Activated CD4-positive, alpha-beta memory T cell treated with anti-CD3 and anti-CD28 coated beads for 36 hours (primary cell): ENCODE measurements around the gene SERPINA3. TPM values are rescaled to one million over a fixed set of nuclear protein-coding genes. Genes with fewer than 3 reads are reported as not detected.
"Not testable (repeated sequence)": the region's sequence is repeated elsewhere in the genome, so short reads cannot be mapped to it uniquely, and the experiment has no call there.

Experiments used
- CTCF ChIA-PET: fragments of 350-600 bp; sonication (Branson Sonifier 250); formaldehyde crosslinking; loops from one replicate; lab custom pipeline; 2021; ENCODE audit warnings: antibody characterized with exemption, inconsistent platforms; lab: Charles Lee
- POLR2A ChIA-PET: fragments of 350-600 bp; sonication (Branson Sonifier 250); formaldehyde crosslinking; loops from one replicate; lab custom pipeline; 2021; ENCODE audit warnings: antibody characterized with exemption; lab: Charles Lee
- DNase-seq: peaks from one replicate; pipeline ENCODE4 v3.0.0-alpha.2; 2020
- H3K27ac Mint-ChIP-seq: one replicate; pipeline ENCODE4 v1.8.0; 2021; ENCODE audit warnings: mixed read lengths
- H3K27me3 Mint-ChIP-seq: one replicate; pipeline ENCODE4 v1.8.0; 2021; ENCODE audit warnings: mixed read lengths
- H3K36me3 Mint-ChIP-seq: one replicate; pipeline ENCODE4 v1.8.0; 2021; ENCODE audit warnings: mixed read lengths
- H3K4me1 Mint-ChIP-seq: one replicate; pipeline ENCODE4 v1.8.0; 2021; ENCODE audit warnings: low read depth, mixed read lengths
- H3K4me3 Mint-ChIP-seq: one replicate; pipeline ENCODE4 v1.8.0; 2021; ENCODE audit warnings: mild to moderate bottlenecking, mixed read lengths
- H3K9me3 Mint-ChIP-seq: one replicate; pipeline ENCODE4 v1.8.0; 2021; ENCODE audit warnings: mixed read lengths
- intact Hi-C: fragments of 100-400 bp; cut with micrococcal nuclease; formaldehyde crosslinking; loops from one replicate; pipeline ENCODE4 v1.15.1; 2023
- total RNA-seq, 2 experiments: library from RNA; stranded (reverse); gene quantifications; one replicate each; pipeline ENCODE4 v1.2.3, GENCODE V29; 2021

Gene SERPINA3
- total RNA-seq, 2 experiments from 2014 or later: not detected

GRCh38 chr14:94631050-94631449 is 18.9 kb downstream of the SERPINA3 start:
- Mint-ChIP-seq H3K36me3 (no peaks in the 10 kb centered on the region), H3K4me1 (no peaks in the 10 kb centered on the region), H3K27me3 (peaks cover 9% of the 10 kb centered on the region), H3K9me3 (no peaks in the 10 kb centered on the region), H3K27ac (no peak overlapping the region), H3K4me3 (no peak overlapping the region)
- no peak for DNase-seq
- POLR2A ChIA-PET: no interaction called here
- CTCF ChIA-PET: no interaction called here
- intact Hi-C loops: no loop called here

GRCh38 chr14:94631536-94632304 is 19.5 kb downstream of the SERPINA3 start:
- Mint-ChIP-seq H3K4me1 (no peaks in the 10 kb centered on the region), H3K27me3 (peaks cover 9% of the 10 kb centered on the region), H3K9me3 (no peaks in the 10 kb centered on the region), H3K4me3 (no peak overlapping the region), H3K27ac (no peak overlapping the region), H3K36me3 (no peaks in the 10 kb centered on the region)
- intact Hi-C loops: no loop called here
- POLR2A ChIA-PET: no interaction called here
- DNase-seq: no peak
- CTCF ChIA-PET: no interaction called here

- no peak for DNase-seq
- H3K36me3 Mint-ChIP-seq: no peaks in the 10 kb centered on the region
- no peak overlapping the region for H3K4me3 Mint-ChIP-seq
- H3K4me1 Mint-ChIP-seq: no peaks in the 10 kb centered on the region
- no peak overlapping the region for H3K27ac Mint-ChIP-seq
- peaks cover 6% of the 10 kb centered on the region for H3K27me3 Mint-ChIP-seq
- H3K9me3 Mint-ChIP-seq: no peaks in the 10 kb centered on the region
- ChIA-PET POLR2A (no interaction called here), CTCF (no interaction called here)
- intact Hi-C loops: no loop called here
Measured at GRCh38 chr14:94632305-94632590, 20.1 kb downstream of the SERPINA3 start.

GRCh38 chr14:94633121-94633520 is 20.9 kb downstream of the SERPINA3 start:
- DNase-seq: no peak
- intact Hi-C loops: no loop called here
- no peak overlapping the region for H3K4me3 Mint-ChIP-seq
- H3K27me3 Mint-ChIP-seq: peaks cover 4% of the 10 kb centered on the region
- ChIA-PET CTCF (no interaction called here), POLR2A (no interaction called here)
- H3K36me3 Mint-ChIP-seq: no peaks in the 10 kb centered on the region
- no peak overlapping the region for H3K27ac Mint-ChIP-seq
- H3K9me3 Mint-ChIP-seq: no peaks in the 10 kb centered on the region
- no peaks in the 10 kb centered on the region for H3K4me1 Mint-ChIP-seq

DNA sequence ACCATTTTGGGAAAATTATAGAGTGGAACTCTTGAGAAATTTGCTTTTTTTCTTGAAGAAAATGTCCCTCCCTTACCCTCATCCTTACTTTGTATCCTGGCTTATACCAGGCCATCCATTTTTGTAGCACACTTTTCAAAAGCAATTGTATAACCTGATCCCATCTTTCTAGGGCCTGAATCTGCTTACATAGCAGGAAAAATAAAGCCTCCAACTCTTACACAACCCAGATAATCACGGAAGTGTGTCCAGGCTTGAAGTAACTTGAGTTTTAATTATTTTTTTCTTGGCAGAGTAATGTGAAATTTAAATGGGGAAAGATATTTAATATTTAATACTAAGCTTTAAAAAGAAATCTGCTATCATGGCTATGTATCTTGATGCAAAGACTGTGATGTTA is 23.0 kb downstream of the SERPINA3 start:
- Mint-ChIP-seq H3K4me1 (no peaks in the 10 kb centered on the region), H3K36me3 (no peaks in the 10 kb centered on the region), H3K4me3 (no peak overlapping the region), H3K9me3 (no peaks in the 10 kb centered on the region), H3K27ac (no peak overlapping the region), H3K27me3 (peaks cover 4% of the 10 kb centered on the region)
- intact Hi-C loops: no loop called here
- no peak for DNase-seq
- ChIA-PET CTCF (no interaction called here), POLR2A (no interaction called here)

GRCh38 chr14:94636744-94637412 is 24.7 kb downstream of the SERPINA3 start:
- H3K4me1 Mint-ChIP-seq: no peaks in the 10 kb centered on the region
- intact Hi-C loops: no loop called here
- DNase-seq: no peak
- CTCF ChIA-PET: no interaction called here
- H3K27me3 Mint-ChIP-seq: peaks cover 4% of the 10 kb centered on the region
- POLR2A ChIA-PET: no interaction called here
- no peaks in the 10 kb centered on the region for H3K9me3 Mint-ChIP-seq
- H3K4me3 Mint-ChIP-seq: no peak overlapping the region
- no peaks in the 10 kb centered on the region for H3K36me3 Mint-ChIP-seq
- H3K27ac Mint-ChIP-seq: no peak overlapping the region

DNA sequence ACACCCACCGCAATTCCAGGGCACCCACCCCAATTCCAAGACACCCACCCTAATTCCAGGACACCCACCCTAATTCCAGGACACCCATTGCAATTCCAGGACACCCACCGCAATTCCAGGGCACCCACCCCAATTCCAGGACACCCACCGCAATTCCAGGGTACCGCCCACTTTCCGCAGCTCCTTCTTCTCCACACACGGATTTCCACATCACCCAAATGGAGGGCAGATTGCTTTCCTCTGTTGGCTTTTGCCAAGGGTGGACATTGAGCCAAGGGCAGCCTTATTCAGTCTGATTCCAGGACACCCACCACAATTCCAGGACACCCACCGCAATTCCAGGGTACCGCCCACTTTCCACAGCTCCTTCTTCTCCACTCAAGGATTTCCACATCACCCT is 25.6 kb downstream of the SERPINA3 start:
- POLR2A ChIA-PET: interaction anchor here (0.6 kb wide), 1 partner anchor 1225 kb away, joined by 4 read pairs; no protein-coding TSS in a partner anchor
- H3K4me3 Mint-ChIP-seq, H3K36me3 Mint-ChIP-seq, H3K27me3 Mint-ChIP-seq, H3K27ac Mint-ChIP-seq, intact Hi-C loops, CTCF ChIA-PET, H3K9me3 Mint-ChIP-seq, DNase-seq, H3K4me1 Mint-ChIP-seq: not testable (repeated sequence)

DNA sequence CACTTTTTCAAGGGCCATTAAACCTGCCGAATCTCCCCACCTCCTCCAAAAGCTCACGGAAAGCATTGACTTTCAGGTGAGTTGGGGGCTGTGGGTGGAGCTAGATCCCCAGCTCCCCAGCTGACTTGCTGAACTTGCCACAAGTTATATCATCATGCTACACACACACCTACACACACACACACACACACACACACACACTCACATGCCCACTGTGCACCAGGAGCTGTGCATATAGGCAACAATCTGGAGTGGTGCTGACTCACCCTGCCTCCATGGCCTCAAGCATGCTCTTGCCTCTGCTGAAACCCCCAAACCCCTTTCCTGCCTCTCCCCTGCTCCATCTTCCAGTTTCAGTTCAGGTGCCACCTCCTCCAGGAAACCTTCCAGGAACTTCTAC is 26.1 kb downstream of the SERPINA3 start:
- intact Hi-C loops: no loop called here
- no peaks in the 10 kb centered on the region for H3K9me3 Mint-ChIP-seq
- ChIA-PET POLR2A (interaction anchor here (0.6 kb wide), 1 partner anchor 1225 kb away, joined by 4 read pairs; no protein-coding TSS in a partner anchor), CTCF (no interaction called here)
- H3K4me1 Mint-ChIP-seq: no peaks in the 10 kb centered on the region
- no peak overlapping the region for H3K4me3 Mint-ChIP-seq
- peaks cover 4% of the 10 kb centered on the region for H3K27me3 Mint-ChIP-seq
- no peak for DNase-seq
- H3K27ac Mint-ChIP-seq: no peak overlapping the region
- no peaks in the 10 kb centered on the region for H3K36me3 Mint-ChIP-seq

DNA sequence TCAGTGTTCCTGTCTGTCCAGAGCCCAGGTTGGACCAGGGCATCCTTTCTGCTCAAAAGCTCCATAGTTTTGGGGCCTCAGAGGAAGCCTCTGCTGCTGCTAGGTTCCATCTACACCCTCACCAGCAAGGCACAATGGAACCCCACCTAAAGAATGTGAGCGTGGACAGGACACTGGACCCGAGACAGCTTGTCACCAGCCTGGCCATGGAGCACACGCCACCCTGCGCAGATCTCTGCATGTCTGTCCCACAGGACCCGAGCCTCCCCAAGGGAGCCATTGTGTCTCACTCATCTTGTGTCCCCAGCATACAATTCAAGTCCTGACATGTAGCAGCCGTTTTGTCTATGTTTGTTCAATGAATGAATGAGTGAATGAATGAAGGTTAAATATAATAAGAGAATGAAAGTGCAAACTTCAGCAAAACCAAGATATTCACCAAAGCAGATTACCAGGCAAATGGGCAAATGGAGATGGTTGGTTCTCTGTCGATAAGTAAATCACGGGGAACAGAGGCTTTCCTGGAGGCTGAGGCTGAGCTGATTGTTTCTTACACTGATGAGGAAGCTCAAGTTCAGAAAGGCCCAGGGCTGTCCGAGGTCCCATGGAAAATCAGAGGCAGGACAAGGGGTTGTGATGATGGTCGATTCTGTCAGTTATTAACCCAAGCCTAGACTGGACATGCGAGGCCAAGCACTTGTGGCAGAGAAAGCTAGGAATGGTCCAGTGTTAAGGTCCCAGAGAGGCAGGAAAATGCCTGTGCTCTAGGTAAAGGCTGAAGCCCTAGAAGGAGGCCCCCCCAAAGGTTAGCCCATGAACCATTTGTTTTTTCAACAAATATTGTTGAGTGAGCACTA is 27.0 kb downstream of the SERPINA3 start:
- intact Hi-C loops: no loop called here

DNA sequence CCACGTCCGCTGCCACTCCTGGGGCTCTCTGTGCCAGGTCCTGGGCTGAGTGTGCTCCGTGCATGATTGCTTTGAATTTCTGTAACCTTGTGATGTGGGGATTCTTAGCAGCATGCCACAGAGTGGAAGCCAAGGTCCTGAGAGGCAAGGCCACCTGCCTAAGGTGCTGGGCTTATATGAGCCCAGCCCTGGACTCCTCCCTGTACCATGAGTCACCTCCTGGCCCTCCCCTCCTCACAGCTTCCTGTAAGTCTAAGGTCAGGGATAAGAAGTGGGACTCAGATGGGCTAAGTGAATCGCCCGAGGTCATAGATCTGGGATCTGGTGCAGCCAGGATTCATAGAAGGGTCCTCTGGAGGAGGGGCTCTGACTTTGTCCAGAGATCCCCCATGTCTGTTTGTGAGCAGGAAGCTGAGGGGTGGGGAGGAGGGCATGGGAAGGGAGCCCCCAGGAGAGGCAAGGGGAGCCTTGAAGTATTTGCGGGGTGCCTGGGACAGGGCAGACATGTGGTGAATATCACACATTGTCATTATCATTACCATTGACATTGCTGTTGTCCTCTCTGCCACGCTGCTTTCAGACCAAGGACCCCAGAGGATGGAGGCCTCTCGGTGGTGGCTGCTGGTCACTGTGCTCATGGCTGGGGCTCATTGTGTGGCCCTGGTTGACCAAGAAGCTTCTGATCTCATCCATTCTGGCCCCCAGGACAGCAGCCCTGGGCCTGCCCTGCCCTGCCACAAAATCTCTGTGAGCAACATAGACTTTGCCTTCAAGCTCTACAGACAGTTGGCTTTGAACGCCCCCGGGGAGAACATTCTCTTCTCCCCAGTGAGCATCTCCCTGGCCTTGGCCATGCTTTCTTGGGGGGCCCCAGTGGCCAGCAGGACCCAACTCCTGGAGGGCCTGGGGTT is 28.8 kb downstream of the SERPINA3 start:
- intact Hi-C loops: no loop called here
- Mint-ChIP-seq H3K4me3 (no peak overlapping the region), H3K36me3 (no peaks in the 10 kb centered on the region), H3K4me1 (no peaks in the 10 kb centered on the region), H3K9me3 (no peaks in the 10 kb centered on the region), H3K27ac (no peak overlapping the region), H3K27me3 (peaks cover 3% of the 10 kb centered on the region)
- no peak for DNase-seq
- CTCF ChIA-PET: no interaction called here
- POLR2A ChIA-PET: no interaction called here

More for the DNA sequence above, 27.0 kb downstream of the SERPINA3 start:
- CTCF ChIA-PET: no interaction called here
- no peak overlapping the region for H3K27ac Mint-ChIP-seq
- peaks cover 3% of the 10 kb centered on the region for H3K27me3 Mint-ChIP-seq
- no peaks in the 10 kb centered on the region for H3K4me1 Mint-ChIP-seq
- no peak for DNase-seq
- POLR2A ChIA-PET: no interaction called here
- H3K36me3 Mint-ChIP-seq: no peaks in the 10 kb centered on the region
- H3K9me3 Mint-ChIP-seq: no peaks in the 10 kb centered on the region
- H3K4me3 Mint-ChIP-seq: no peak overlapping the region

DNA sequence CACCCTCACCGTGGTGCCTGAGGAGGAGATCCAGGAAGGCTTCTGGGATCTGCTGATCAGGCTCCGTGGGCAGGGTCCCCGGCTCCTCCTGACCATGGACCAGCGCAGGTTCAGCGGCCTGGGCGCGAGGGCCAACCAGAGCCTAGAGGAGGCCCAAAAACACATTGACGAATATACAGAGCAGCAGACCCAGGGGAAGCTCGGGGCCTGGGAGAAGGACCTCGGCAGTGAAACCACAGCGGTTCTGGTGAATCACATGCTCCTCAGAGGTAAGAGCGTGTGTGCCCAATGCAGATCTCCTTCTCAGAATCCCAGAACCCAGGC is 29.4 kb downstream of the SERPINA3 start:
- ChIA-PET POLR2A (no interaction called here), CTCF (no interaction called here)
- intact Hi-C loops: no loop called here
- no peaks in the 10 kb centered on the region for H3K4me1 Mint-ChIP-seq
- DNase-seq: no peak
- no peaks in the 10 kb centered on the region for H3K36me3 Mint-ChIP-seq
- peaks cover 3% of the 10 kb centered on the region for H3K27me3 Mint-ChIP-seq
- no peak overlapping the region for H3K27ac Mint-ChIP-seq
- no peak overlapping the region for H3K4me3 Mint-ChIP-seq
- H3K9me3 Mint-ChIP-seq: no peaks in the 10 kb centered on the region
